ENCODE data around the gene PRLHR.

GRCh38 chr10:118595064-118595420, 406 bp downstream of the PRLHR start:
- no peak for TF ChIP-seq EP300 (IDR thresholded peaks at IDR 0.05)
- TF ChIP-seq, protein P1, sequence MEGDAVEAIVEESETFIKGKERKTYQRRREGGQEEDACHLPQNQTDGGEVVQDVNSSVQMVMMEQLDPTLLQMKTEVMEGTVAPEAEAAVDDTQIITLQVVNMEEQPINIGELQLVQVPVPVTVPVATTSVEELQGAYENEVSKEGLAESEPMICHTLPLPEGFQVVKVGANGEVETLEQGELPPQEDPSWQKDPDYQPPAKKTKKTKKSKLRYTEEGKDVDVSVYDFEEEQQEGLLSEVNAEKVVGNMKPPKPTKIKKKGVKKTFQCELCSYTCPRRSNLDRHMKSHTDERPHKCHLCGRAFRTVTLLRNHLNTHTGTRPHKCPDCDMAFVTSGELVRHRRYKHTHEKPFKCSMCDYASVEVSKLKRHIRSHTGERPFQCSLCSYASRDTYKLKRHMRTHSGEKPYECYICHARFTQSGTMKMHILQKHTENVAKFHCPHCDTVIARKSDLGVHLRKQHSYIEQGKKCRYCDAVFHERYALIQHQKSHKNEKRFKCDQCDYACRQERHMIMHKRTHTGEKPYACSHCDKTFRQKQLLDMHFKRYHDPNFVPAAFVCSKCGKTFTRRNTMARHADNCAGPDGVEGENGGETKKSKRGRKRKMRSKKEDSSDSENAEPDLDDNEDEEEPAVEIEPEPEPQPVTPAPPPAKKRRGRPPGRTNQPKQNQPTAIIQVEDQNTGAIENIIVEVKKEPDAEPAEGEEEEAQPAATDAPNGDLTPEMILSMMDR (IDR thresholded peaks at IDR 0.05), result no peak

All from esophagus muscularis mucosa (tissue), 3 donors.